ENCODE results near the gene PTRHD1.

PTRHD1 gene

DNA sequence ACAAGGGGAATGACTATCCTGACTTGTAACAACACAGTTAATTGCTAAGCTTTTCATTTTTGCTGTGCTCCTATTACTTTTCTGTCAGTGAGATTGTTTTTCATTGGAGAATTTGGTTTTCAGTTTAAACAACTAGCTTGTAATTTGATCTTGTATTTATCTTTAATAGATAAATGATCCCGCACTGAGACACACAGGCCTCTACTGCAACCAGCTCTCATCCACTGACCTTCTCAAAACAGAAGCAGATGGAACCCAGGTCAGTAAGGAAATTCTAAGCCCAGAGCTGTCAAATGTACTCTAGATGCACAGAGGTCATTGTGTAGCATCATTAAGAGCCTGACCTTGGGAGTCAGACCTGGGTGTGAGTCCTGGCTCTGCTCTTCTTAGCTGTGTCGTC, 30.7 kb downstream of the PTRHD1 start:
- no peak for DNase-seq (ENCODE audit: low read depth in 1 of 2, low spot score in 1 of 2)

DNA sequence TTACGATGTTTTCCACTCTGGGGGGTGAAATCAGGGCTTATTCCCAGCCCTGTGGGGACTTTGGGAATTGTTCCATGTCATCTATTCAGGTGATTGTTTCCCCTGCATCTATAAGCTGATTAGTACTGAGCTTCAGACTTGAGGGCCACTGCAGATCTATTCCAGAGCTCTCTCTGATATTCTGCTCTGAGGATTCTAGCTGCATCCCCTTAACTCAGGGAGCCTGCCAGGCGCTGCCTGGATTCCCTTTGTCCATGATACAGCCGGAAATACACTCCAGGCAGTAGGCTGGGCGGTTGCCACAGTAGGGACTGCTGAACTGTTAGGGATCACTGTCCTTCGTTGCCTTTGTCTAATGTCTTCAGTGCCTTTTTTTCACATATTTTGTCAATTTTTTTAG, 31.3 kb downstream of the PTRHD1 start:
- DNase-seq (ENCODE audit: low read depth in 1 of 2, low spot score in 1 of 2), result no peak

DNA sequence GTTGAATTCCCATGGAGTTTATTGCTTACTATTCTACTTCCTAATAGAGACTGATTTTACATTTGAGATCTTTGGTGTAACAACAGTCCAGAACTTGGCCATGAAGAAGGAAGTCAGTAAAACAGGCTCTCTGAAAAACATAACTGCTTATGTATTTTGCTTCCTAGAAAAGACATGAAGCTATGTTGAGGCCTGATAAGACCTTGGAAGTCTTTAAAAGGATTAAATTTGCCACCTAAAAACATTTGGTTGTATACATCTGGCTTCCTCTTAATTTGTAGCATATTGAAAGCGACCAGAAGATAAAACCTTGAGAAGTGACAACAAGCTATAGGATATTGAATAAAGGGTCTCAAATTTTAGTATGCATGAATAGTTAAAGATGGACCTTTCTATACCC, 36.4 kb downstream of the PTRHD1 start:
- DNase-seq (ENCODE audit: low read depth in 1 of 2, low spot score in 1 of 2), result no peak

DNA sequence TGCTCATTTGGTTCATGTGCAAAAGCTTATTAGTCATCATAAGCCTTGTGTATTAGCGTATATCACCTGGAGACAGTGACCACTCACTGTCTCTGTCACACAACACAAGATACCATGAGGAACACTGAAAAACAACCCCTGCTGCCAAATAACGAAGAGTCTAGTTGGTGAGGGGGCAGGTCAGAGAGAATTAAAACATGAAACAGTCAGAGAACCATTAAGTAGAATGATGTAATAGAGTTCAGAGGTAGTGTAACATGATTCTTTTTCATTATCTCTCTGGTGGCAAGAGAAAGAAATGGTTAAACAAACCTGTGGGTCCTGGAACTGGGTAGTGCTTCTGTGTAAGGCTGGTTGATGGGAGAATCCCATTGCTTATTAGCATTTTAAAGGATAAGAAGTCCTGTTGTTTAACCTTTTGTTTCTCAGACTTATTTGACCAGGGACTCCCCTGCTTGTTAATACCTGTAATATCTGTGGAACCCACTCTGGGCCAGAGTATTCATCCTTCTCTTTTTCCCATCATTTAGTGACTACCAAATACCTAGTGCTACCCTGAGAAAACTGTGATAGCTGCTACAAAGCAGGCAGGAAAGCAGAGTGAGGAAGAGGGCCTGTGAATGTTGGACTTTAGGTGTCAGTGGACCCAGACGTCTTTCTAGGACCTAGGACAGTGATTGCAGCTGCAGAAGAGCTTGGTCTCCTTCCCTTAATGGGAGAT, 38.0 kb downstream of the PTRHD1 start:
- no peak for DNase-seq (ENCODE audit: low read depth in 1 of 2, low spot score in 1 of 2)

DNA sequence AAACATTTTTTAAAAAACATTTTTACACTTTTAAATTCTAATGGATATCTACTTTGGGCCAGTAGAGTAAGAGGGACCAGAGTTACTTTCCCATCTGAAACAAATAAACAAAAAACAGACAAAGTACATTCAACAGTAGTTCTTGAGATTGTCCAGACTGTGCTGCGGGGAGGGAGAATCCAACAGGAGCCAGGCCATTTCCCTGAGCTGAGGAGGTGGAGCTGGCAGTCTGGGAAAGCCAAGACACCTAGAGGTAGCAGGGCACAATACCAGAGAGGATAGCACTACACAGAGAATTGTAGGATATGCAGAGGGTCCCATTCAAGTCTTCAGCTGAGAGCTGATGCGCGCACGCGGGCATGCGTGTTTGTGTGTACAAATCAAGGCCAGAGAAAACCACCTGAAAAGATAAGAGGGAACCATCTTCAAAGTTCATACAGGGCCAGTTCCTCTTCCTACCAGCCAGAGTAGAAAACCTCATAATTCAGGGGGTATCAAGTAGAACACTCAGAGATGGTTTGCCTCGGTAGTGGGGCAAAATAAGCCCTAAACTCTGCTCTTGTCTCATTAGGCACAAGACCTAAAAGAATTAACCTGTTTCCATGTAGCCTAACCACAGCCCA, 44.0 kb downstream of the PTRHD1 start:
- DNase-seq (ENCODE audit: low read depth in 1 of 2, low spot score in 1 of 2), result no peak

DNA sequence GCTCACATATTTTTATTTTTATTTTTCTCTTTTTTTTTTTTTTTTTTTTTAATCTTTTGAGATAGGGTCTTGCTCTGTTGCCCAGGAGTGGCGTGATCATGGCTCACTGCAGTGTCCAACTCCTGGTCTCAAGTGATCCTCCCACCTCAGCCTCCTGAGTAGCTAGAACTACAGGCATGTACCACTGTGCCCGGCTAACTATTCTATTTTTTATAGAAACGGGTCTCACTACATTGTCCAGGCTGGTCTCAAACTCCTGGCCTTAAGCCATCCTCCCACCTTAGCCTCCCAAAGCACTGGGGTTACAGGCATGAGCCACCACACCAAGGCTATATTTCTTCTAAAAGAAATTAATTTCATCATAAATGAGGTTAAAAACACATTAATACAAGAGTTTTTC, 45.9 kb downstream of the PTRHD1 start:
- no peak for DNase-seq (ENCODE audit: low read depth in 1 of 2, low spot score in 1 of 2)

DNA sequence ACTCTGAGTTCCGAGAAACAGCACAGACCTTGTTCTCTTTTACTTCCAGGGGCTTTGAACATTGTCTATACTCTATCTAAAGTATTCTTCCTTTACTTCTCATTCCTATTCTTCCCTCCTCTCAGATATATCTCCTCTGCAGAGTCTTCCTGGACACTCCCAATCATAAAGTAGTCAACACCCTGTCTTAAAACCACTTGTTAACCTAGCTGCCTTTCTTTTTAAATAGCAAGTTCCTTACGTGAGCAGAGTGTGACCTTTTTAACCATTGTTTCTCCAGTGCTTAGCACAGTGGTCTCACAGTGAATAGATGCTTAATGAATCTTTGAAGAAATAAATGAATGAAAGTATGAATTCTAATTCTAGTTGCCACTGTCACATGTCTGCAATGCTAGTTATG, 47.4 kb downstream of the PTRHD1 start:
- DNase-seq (ENCODE audit: low read depth in 1 of 2, low spot score in 1 of 2), result no peak

DNA sequence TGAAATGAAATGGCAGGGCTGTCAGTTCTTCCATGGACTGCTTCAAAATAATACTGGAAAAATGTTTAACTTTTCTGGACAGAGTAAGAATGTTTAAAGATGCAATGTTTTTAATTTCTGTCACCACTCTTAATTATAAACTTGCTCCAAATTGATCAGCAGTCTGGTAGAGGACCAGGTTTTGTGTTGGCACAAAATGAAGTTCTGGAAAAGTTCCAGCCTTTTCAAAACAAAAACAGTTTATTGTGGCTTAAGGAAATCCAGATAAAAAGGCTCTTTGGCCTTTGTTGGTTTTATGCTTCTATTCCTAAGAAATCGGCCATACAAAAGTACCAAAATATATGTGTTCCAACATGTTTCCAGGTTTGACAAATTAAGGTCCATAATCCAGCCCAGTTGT, 48.8 kb downstream of the PTRHD1 start:
- DNase-seq (ENCODE audit: low read depth in 1 of 2, low spot score in 1 of 2), result no peak

DNA sequence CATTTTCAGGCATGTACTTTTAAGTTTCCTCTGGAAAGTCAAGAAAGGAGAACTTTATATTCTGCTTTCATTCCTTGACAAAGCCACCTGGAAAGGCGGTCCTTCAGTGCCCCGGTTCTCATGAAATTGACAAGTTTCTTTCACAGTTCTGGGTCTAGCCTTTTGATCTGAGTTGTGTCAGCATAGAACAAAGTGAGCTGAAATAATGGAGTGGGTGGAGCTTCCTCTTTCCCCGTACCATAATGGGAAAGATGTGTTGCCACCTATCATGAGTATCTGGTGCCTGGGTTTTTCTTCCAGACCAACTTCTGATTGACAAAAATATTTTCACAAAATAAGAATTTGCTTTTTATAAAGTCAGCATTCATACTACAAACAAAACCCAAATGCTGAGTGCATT, 49.3 kb downstream of the PTRHD1 start:
- DNase-seq (ENCODE audit: low read depth in 1 of 2, low spot score in 1 of 2), result no peak

DNA sequence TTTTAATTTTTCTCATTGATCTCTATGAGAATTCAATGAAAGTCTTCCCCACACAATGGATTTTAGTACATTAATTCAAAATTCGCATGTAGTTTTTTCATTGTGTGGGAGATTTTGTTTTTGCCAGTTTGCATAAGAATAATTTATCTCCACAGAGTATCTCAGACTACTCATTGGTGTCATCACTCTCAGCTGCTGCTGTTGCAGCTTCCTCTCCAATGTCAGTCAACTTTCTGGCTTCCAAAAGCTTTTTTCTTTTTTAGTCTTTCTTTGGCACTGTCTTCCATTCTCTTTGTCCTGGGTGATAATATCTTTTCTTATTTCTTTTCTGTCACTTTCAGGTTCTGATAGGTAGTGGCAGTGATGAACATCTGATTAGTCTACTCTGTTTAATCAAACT, 50.5 kb downstream of the PTRHD1 start:
- DNase-seq (ENCODE audit: low read depth in 1 of 2, low spot score in 1 of 2), result no peak

DNA sequence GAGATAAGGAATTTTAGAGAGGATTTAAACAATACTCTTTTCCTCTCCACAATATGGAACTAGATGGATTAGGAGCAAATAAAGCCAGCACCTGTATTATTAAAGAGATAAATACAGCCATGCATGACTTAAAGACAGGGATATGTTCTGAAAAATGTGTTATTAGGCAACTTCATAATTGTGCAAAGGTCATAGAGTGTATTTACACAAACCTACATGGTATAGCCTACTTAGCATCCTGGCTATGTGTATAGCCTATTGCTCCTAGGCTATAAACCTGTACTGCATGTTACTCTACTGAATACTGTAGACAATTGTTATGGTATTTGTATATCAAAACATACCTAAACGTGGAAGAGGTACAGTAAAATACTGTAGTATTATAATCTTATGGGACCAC, 53.0 kb downstream of the PTRHD1 start:
- DNase-seq (ENCODE audit: low read depth in 1 of 2, low spot score in 1 of 2), result no peak
